ENCODE measurements around the gene GRIK1.

GRIK1 gene

GRCh38 chr21:29582855-29583254, 356.9 kb downstream of the GRIK1 start:
- DNase-seq = no peak

- no peak for DNase-seq
Observed at GRCh38 chr21:29581393-29581792, 358.4 kb downstream of the GRIK1 start.

GRCh38 chr21:29580732-29581285, 359.0 kb downstream of the GRIK1 start:
- DNase-seq = no peak

DNA sequence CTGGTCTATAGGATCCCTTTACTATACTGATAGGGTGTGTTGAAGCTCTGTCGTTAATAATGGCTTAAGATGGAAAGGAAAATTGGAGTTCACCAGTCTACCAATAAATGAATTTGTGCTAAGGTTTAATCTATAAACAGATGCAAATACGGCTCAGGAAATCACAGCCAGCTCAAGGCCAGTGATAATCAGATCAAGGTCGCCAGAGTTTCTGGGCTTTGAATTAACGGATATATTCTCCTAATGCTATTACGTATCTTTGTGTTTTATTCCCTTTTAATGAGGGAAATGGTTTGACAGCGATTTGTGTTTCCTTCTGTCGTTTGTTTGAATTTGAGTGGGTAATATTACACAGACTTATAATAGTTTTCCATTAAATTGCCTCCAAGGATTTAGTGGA, 361.5 kb downstream of the GRIK1 start:
- DNase-seq = no peak

DNA sequence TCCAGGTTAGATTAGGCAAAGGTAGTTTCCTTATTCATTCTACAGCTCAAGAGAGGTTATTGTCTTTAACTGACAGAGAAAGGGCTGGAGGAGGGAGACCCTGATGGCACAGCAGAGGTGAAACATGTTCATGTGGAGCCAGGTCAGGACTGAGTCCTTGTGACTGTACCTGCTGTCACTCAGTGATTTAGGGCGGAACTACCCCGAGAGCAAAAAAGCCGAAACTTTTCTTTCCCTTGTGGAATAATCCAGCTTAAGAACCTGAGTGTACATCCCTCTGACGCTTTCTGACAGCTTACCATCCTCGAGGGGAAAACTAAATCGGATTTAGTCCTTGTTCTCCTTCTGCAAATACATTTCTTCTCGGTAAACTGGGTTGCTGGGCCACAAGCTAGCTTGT, 367.8 kb downstream of the GRIK1 start:
- no peak for DNase-seq

DNA sequence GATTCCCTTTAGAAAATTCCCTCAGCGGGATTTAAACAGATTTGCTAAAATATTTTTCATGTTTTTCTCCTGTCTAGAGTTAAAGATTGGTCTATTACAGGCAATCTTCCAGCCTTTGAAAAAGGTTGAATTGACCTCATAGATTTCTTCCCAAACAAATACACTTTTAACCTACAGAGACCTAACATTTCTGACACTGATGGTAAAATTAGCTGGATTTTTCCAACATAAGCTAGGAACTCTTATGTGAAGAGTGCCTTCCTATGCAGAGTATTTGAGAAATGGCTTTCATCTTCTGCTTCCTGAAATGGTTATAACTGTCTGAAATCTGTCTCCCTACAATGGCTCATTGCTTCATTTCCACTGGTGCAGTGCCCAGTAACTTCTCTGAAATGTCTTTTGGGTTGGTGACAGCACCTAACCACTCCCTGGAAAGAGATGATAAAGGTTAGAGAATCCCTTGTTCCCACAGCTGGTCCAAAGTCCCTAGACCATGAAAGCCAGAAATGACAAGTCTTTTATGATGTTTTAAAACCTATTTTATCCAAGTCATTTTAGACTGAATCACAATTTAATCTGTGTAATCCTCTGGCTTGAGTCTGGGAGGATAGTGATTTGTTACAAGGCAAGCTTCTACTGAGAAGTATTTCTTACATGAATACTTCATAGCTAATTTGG, 371.6 kb downstream of the GRIK1 start:
- no peak for DNase-seq

DNA sequence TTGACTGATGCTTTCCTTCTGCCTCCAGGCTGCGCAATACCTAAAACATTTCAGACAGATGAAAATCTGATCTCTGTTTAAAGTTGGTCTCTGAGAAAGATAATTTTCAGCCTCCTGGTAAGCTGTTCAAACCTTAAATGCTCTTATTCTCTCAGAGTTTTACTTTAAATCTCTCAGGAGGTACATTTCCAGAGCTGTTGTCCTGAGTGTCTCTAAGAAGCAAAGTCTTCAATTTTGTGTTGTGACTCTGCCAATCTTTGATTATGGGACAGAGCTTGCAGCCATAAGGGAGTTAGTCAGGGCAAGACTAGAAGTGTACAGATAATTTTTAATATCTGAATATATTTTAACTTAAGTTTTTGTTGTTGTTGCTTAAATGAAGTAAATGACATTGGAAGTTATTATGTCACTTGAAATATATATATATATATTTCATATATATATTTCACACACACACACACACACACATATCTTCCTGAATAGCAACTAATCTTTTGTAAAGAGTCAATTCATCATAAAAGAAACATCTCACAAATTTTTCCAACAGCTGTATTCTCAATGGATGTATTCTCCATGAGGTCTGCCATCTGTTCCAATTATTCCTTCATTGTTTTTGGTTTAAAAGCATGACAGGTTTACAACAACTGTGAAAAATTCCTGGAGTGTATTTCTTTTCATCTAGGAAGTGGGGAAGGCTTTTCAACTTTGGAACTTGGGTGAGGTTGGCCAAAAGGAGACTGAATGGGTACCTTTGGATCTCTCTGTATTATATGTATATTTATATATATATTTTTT, 381.7 kb downstream of the GRIK1 start:
- no peak for DNase-seq

DNA sequence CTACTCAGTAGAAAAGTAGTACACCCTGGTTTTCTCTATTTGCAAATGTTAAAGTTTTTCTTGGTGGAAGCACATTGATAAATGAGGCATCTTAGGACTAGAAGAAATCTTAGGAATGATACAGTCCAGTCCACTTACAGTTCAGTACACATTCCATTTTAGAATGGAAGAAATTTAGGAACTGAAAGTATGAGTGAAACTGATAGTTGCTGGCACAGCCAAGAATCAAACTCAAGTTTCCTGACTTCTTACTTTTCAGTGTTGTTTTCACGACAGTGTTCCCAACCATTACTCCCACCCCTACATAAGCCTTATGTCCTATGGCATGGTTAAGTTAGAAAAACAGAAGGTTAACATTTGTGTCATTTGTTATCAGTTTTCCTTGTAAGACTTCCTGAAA, 382.6 kb downstream of the GRIK1 start:
- no peak for DNase-seq

GRCh38 chr21:29555601-29556000, 384.2 kb downstream of the GRIK1 start:
- DNase-seq = no peak

DNA sequence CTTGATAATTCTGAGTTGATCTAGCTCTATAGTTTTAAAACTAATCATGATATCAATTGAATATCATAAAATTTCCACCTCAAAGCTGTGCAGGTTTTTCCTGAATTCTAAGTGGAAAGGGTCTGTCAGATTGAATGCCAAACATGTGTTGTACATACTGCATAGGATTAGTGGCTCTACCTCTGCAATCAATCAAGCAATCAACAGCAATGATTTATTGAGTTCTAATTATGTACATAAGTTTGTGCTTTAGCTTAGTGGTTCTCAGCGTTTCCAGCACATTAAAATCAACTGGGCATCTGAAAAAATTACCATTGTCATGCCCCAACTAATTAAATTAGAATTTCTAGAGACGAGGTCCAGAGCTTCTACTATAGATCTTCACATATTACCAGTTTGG, 389.6 kb downstream of the GRIK1 start:
- no peak for DNase-seq

DNA sequence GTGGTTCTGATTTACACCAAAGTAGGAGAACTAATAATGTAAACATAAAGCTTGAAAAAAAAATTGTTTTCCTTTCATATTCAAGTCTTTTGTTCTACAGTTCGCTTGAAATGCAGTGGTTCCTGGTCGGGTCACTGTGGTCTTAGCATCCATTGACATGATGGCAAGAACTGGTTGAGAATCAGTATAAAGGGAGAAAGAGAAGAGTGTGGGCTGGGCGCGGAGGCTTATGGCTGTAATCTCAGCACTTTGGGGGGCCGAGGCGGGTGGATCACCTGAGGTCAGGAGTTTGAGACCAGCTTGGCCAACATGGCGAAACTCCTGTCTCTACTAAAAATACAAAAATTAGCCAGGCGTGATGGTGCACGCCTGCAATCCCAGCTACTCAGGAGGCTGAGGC, 390.2 kb downstream of the GRIK1 start:
- no peak for DNase-seq

DNA sequence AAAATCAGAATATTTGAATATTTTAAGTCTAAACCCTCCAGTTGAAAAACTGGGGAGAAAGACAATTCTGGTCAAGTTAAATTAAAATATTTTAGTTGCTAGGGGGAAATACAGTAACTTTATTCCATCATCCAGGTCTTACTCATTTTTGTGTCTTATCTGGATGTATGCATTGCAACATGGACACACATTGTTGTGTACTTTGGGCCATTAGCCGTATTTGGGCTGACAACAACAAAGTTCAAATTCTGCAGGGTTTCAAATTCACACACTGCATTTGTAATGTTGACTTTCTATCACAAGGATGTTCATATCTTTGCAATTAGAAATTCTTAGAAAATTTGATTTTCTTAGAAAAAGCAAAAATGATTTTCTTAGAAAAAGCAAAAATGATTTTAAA, 391.8 kb downstream of the GRIK1 start:
- DNase-seq = no peak

DNA sequence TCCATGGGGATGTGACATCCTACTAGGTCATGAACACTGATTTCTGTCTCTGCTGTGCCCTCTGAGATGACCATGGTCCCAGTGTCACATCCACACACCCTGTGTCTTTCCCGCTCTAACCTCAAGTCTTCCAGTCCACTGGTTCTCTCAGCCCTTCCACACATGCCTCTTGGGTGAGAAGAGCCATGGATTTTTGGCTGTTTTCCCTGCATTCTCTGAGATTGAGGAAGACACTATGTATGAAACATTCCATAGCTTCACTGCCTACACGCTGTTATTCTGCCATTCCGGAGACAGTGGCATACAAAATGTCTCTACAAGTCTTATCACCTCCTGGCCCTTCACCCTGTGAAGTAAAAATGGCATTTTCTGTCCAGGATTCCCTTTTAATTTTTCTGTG, 393.7 kb downstream of the GRIK1 start:
- DNase-seq = no peak

DNA sequence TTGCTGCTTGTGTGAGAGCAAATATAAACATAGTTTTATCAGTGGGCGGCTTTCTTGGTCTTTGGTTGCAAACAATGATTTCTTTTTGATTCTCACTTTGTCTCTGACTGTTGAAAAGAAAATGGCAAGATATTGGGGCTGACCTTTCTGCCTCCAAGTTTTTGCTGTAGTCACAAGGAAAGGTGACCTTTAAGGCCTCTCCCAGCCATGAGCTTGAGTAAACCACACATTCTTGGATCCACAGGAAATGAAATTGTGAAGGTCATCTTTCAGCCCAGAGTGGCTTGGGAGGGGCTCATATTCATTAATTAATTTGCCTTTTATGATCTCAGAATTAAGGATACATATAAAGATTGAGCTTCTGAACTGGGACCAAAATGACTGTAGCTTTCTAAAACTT, 399.5 kb downstream of the GRIK1 start:
- DNase-seq = no peak

DNA sequence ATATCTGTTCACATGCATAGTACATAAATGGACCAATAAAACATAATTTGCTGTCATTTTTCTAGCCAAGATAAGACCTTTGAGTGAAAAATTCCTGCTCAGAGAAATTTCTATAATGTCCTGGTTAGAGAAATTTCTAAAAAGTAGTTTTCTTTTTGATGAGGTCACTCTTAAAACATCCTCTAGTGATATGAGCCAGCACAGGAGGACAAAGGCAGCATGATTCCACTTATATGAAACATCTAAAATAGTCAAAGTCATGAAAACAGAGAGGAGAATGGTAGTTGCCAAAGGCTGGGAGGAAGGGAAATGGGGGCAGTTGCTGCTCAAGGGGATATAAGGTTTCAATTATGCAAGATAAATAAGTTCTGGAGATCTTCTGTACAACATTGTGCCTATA, 401.7 kb downstream of the GRIK1 start:
- DNase-seq = no peak

DNA sequence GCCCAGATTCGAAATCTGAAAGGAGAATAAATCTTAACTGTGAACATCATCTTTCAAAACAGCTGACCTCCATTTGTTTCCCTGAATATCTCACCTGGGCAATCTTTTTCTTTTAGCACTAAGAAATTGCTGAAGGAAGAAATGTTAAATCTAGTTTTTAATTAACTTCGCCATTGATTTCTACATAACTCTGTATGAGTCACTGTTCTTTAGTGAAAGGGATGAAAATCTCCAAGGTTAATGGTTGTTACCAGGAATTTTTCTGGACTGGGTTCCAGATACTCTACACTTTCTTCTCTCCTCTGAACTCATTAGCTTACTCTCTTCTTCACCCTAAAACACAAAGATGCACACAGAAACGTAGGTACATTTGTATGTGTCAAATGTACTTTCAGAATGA, 405.3 kb downstream of the GRIK1 start:
- no peak for DNase-seq

DNA sequence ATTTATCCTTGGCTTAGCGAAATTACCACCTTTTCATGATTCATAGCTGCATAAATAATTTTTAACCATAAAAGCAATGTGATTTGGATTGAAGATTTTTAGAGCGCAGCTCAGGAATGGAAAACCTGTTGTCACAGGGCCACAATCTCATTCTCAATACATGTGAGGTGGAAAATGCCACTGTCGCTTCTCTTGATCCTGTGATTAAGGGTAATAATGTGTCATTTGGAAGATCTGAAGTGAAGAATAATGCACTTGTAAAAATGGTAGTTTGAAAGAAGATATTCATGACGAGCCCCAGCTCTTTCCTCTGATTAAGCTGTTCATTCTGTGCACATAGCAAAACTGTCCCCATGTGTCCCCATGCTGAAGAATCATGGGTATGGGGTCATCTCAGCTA, 410.7 kb downstream of the GRIK1 start:
- DNase-seq = no peak

- DNase-seq = no peak
Observed at GRCh38 chr21:29526545-29526944, 413.3 kb downstream of the GRIK1 start.

DNA sequence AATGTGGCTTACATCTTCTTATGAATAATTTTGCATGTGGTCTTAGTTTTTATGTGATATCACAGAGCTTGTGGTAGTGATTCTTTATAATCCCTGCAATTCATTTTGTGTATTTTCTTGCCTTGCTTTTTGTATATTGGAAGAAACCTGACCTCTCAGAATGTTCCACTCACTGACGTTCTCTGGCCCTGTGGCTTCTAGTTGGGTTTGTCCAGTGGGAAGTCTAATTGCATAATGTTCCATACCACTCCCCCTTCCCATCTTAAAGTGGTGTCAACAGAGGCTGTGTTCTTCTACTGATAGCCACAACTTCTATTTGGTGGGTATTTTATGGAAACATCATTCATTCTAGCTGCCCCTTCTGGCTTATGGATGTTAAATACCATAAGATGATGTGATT, 415.7 kb downstream of the GRIK1 start:
- no peak for DNase-seq

GRCh38 chr21:29523646-29524045, 416.1 kb downstream of the GRIK1 start:
- DNase-seq = no peak

DNA sequence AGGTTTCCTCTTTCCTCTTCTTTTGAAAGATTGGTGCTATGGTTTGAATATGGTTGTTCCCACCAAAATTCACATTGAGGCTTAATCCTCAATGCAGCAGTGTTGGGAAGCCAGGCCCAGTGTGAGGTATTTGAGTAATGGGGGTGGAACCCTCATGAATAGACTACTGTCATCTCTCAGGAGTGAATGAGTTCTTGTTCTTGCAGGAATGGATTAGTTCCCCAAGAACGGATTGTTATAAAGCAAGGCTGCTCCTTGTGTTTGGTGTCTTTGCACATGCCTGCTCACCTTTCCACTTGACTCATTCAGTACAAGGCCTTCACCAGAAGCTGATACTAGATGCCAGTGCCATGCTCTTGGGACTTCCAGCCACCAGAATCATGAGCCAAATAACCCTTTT, 417.9 kb downstream of the GRIK1 start:
- no peak for DNase-seq

DNA sequence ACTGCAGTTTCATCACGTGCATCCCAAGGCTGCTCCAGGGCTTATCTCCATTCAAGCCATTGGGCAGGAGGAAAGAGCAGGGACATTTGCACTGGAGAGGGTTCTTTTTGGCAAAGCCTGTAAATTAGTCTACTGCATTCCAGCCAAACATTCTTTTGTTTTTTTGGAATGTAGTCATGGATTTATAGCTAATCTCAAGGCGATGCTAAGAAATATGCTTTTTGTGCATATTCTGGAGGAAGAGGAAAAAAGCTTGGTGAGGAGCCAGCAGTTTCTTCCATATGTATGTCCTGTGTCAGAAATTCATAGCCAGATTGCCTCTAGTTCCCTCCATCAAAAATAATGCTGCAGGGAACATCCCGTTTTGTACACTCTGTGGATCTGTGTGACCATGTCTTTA, 419.6 kb downstream of the GRIK1 start:
- DNase-seq = no peak

DNA sequence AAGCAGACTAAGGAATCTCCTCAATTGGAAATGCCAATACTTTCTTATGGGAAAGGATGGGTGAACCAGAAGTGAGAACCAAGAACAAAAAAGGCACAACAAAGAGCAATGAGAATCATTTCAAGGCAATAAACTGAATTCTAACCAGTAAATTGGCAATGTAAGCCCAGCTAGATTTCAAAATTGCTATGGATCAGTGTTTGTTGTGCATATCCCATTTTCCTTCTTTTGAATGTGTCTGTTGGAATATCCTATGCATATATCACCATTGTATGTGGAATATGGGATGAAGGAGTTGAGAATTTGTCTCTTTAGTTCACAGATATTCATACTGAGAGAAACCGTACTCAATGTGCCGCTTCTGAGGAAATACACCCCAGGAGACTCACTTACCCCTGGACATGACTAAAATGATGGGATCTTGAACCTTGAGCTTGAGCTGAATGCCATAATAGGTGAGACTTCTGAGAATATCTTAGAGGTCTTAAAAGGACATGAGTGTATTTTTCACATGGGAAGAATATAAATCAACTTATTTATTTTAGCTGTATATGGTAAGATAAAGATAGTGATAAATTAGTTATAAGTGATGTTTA, 425.0 kb downstream of the GRIK1 start:
- DNase-seq = no peak

DNA sequence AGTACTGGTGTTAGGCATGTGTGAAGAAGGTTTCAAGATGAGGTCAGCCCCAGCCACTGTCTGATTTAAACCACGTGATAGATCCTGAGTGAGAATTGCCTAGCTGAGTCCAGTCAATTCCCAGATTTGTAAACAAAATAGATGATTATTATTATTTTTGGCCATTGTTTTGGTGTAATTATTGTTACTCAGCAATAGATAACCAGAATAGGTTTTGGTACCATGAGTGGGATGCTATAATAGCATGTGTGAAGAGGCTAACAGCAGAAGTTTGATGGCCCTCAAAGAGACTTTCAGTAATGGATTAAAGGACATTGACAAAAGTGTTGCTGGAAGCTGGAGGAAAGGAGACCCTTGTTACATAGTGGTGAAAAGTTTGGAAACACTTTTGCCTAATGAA, 426.3 kb downstream of the GRIK1 start:
- no peak for DNase-seq
